Amniotic stem cell (primary cell): ENCODE measurements around the gene CD274.
"Not testable (repeated sequence)": the region's sequence is repeated elsewhere in the genome, so short reads cannot be mapped to it uniquely, and the experiment has no call there.

Experiments used
- DNase-seq: peaks from one replicate; lab custom pipeline; 2025; lab: John Stamatoyannopoulos, UW

Gene CD274

DNA sequence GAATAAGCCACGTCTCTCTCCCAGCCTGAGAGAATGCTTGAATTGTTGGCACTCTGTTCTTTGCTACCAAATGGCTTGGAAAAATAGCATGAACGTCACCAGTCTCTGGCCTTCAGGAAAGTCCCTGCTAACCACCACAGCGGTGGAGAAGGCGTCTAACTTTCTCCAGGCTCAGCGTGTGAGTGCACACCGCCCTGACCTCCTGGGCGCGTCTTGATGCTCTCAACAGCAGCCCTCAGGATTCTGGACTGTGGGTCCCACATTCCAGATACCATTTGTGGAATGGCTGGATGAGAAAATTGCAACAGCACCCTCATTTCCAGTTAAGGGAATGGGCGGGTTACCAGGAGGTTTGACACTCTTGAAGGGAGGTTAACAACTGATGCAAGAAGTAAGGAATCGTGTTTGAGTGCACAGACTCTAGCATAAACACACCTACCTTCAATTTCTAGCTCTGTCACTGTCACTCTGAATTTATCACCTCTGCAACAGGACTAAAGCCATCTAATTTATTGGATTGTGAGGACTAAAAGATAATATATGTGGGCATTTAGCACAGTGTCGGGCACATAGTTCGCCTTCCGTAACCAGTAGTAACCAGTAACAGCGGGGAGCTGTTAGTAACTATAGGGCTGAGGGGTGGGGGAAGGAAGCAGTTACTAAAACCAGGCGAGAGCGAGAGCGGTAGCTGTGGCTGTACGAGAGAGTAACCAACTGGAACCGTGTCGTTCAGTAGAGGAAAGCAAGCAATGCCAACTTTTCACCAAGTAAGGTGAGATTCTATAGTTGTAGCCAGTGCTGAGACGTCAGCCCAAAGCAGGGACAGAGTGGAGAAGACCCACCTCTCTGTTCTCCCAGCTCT lies 11.8 kb upstream of the CD274 start:
- no peak for DNase-seq

DNA sequence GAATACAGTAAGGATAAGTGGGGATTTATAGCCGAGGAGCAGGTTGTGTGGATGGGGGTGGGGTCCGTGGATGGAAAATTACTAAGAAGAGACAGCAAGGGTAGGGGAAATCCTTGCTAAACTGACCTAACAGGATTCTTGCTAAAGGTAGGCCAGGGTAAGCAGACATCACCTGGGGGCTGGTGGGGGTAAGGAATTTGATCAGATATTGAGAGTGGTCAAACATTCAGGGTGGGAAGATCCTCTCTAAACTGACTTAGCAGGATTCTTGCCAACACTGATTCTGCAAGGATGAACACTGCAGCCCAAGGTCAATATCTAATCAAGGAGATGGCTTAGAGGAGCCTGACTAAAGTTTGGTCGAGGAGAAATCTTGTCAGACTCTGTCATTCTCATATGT lies 9.9 kb upstream of the CD274 start:
- no peak for DNase-seq

DNA sequence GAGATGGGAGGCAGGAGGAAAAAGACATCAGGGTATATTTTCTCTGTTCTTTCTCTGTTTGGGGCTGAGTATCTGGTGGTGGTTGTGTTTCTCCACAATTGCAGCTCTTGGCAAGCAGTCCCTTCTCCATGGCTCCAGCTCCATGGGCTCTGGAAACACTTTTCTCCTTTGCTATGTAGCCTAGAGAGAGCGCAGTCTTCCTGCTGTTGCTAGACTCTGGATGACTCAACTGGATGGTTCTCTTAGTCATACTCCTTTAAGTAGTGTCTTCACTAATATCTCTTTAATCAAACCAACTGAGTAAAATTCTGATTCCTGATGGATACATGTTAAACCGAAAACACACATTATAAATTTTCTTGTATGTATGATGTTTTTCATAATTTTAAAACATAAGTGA lies 9.3 kb upstream of the CD274 start:
- no peak for DNase-seq

- DNase-seq: peak; percentile 31
These were observed 7.8 kb upstream of the CD274 start for GRCh38 chr9:5442400-5443011.

GRCh38 chr9:5443850-5444249 lies 6.5 kb upstream of the CD274 start:
- no peak for DNase-seq

DNA sequence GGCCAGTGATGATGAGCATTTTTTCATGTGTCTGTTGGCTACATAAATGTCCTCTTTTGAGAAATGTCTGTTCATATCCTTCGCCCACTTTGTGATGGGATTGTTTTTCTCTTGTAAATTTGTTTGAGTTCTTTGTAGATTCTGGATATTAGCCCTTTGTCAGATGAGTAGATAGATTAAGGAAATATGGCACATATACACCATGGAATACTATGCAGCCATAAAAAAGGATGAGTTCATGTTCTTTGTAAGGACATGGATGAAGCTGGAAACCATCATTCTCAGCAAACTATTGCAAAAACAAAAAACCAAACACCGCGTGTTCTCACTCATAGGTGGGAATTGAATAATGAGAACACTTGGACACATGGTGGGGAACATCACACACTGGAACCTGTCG lies 5.2 kb upstream of the CD274 start:
- not testable (repeated sequence) for DNase-seq

GRCh38 chr9:5445886-5446285 lies 4.5 kb upstream of the CD274 start:
- DNase-seq: no peak

- no peak for DNase-seq
These were observed 3.7 kb upstream of the CD274 start for GRCh38 chr9:5446451-5447236.

- DNase-seq: no peak
These were observed 3.0 kb upstream of the CD274 start for GRCh38 chr9:5447337-5447736.

GRCh38 chr9:5448016-5448415 lies 2.3 kb upstream of the CD274 start:
- no peak for DNase-seq

GRCh38 chr9:5448461-5449435 lies 1.6 kb upstream of the CD274 start:
- no peak for DNase-seq

DNA sequence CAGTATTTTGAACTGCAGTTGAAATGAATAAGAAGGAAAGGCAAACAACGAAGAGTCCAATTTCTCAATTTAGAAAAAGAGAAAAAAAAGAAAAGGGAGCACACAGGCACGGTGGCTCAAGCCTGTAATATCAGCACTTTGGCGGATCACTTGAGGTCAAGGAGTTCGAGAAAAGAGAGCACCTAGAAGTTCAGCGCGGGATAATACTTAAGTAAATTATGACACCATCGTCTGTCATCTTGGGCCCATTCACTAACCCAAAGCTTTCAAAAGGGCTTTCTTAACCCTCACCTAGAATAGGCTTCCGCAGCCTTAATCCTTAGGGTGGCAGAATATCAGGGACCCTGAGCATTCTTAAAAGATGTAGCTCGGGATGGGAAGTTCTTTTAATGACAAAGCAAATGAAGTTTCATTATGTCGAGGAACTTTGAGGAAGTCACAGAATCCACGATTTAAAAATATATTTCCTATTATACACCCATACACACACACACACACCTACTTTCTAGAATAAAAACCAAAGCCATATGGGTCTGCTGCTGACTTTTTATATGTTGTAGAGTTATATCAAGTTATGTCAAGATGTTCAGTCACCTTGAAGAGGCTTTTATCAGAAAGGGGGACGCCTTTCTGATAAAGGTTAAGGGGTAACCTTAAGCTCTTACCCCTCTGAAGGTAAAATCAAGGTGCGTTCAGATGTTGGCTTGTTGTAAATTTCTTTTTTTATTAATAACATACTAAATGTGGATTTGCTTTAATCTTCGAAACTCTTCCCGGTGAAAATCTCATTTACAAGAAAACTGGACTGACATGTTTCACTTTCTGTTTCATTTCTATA lies 602 bp upstream of the CD274 start:
- DNase-seq: no peak

DNA sequence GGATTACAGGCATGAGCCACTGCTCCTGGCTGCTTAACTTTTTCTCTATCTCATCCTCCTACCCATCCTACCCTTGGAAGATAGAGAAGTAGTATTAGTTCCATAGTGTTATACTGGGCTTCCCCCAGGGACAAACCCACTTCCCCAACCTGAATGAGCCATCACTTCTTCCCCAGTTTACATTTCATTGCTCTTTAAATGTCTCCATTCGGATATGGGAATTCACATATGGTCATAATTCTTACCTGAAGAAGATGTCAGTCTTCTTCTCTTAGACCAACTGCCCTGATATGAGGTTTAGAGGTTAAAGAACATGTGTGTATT lies 1.9 kb downstream of the CD274 start:
- no peak for DNase-seq

DNA sequence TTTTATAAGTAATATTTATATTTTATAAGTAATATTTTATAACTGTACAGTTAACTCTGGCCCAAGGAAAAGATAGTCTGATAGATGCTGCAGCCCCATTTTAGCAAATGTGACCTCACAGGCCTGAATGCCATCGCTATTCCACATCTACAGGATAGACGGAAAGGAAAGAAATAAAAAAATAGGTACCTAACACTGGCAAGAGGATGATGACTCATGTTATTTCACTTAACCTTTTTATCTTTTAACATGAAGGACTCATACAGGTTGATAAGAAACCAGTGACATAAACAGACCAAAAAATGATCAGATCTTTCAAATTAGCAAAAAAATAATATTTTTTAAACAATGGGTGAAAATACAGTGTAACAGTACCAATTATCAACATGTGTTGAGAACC lies 2.7 kb downstream of the CD274 start:
- DNase-seq: no peak

GRCh38 chr9:5453673-5454072 lies 3.3 kb downstream of the CD274 start:
- DNase-seq: no peak

DNA sequence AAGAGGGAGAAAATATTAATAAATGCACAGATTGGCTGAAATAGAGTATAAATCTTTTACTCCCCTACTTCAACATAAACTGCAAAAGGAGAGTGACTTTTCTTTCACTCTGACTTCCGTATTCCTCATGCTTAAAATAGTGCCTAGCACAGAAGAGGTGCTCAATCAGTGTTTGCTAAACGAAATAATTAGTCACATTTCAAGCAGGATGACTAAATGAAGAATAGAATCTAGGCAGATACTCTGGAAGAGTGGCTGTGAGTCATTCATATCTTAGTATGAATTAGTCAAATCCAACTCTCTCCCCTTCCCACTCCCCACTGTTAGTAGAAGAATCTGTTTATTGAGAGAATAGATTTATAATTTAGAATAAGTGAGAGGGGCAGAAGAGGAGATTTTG lies 4.8 kb downstream of the CD274 start:
- DNase-seq: peak; percentile 50

- DNase-seq: no peak
These were observed 9.0 kb downstream of the CD274 start for GRCh38 chr9:5459289-5459829.

GRCh38 chr9:5460157-5460556 lies 9.8 kb downstream of the CD274 start:
- DNase-seq: no peak

- not testable (repeated sequence) for DNase-seq
These were observed 14.5 kb downstream of the CD274 start for GRCh38 chr9:5464831-5465330.

DNA sequence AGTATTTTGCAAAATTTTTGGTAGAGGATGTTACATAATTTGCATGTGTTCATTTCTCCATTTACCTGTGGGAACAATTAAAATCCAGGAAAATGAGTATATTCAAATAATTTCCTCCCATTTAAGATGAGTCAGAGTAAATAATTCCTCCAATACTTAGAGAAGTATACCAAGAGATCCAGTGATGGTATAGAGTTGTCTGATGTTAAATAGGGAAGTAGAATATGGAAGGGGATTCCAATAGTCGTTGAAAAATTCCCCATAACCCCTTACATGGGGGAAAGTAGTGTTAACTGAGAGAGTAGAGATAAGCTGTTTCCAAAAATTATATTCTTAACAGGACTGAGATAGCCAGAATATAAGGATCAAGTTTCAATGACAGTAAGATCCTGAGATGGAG lies 15.7 kb downstream of the CD274 start:
- no peak for DNase-seq
